Ishikawa (cell line): Measurements from ENCODE around the gene CORO1C.

Source experiments
- CREB1 ChIP-seq: IDR thresholded peaks from 2 replicates; pipeline ENCODE4 v1.6.1; 2012; ENCODE audit warnings: low read depth
- EGR1 ChIP-seq: IDR thresholded peaks from 2 replicates; pipeline ENCODE4 v1.6.1; 2012
- FOXM1 ChIP-seq: IDR thresholded peaks from 2 replicates; pipeline ENCODE4 v1.6.1; 2012; ENCODE audit warnings: low read depth, borderline replicate concordance
- MAX ChIP-seq: IDR thresholded peaks from 2 replicates; pipeline ENCODE4 v1.6.1; 2012
- RAD21 ChIP-seq: IDR thresholded peaks from 2 replicates; pipeline ENCODE4 v1.6.1; 2012; ENCODE audit warnings: low read depth
- TAF1 ChIP-seq: IDR thresholded peaks from 2 replicates; pipeline ENCODE4 v1.6.1; 2012; ENCODE audit warnings: low read depth, mild to moderate bottlenecking
- TCF12 ChIP-seq: IDR thresholded peaks from 2 replicates; pipeline ENCODE4 v1.6.1; 2012; ENCODE audit warnings: low read depth
- YY1 ChIP-seq: IDR thresholded peaks from 2 replicates; pipeline ENCODE4 v1.6.1; 2012; ENCODE audit warnings: low read depth

DNA sequence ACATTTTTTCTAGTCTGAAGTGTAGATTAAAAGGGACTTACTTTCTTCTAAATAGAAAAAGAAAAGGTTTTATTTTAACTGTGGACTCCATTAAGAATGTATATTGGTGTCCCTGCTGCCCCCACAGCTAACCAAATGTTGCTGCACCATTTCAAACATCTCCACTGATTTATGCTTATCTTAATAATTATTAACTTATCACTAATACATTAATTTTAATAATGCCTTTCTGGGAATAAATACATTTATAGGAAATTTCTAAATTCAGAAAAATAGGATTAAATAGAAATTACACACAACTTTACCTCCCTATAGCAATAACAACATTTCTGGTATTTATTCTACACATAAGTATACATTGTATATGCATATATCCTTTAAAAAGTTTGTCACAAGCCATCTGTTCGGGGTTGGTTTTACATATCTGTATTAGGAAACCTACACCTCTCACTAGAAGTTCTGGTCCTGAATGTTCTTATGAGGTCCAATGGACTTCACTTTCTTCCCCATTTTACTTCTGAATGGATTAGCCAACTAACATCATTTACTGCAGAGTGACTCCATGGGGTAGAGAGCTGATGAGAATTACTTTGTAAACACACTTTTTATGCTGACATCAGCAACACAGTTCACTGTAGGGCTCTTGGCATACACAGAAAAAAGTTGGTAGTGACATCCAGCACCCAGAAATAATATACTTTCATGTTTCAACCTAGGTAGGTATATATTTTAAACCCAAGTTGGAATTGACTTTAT is 88.2 kb downstream of the CORO1C start:
- TF ChIP-seq YY1: no peak
- TF ChIP-seq TAF1: no peak
- no peak for TF ChIP-seq MAX
- TF ChIP-seq CREB1: no peak
- no peak for TF ChIP-seq FOXM1
- TF ChIP-seq RAD21: no peak
- no peak for TF ChIP-seq EGR1
- no peak for TF ChIP-seq TCF12
